WTC11 (cell line): Measurements from ENCODE around the gene VEGFB. TPM values are rescaled to one million over a fixed set of nuclear protein-coding genes. Genes with fewer than 3 reads are reported as not detected.
A peak's percentile ranks its signal among the peaks of the same experiment; 100 is the strongest.

Source experiments
- ATAC-seq: fragments of 200-7000 bp; cut with Tn5 transposase; 2 replicates; pipeline ENCODE4 v1.10.0; 2021; ENCODE audit warnings: mild to moderate bottlenecking, moderate library complexity
- CTCF ChIA-PET: fragments of 300-600 bp; sonication (Branson Sonifier 250); formaldehyde crosslinking; loops from one replicate; lab custom pipeline; 2021; ENCODE audit warnings: antibody characterized with exemption; lab: Charles Lee
- POLR2A ChIA-PET: fragments of 350-600 bp; sonication (Branson Sonifier 250); formaldehyde crosslinking; loops from one replicate; lab custom pipeline; 2021; ENCODE audit warnings: antibody characterized with exemption; lab: Charles Lee
- DNase-seq: peaks from one replicate; pipeline ENCODE4 v3.0.0; 2021; ENCODE audit warnings: low spot score
- H3K27ac Mint-ChIP-seq: 2 replicates; pipeline ENCODE4 v1.8.0; 2021; ENCODE audit warnings: mixed read lengths
- H3K27me3 Mint-ChIP-seq: 2 replicates; pipeline ENCODE4 v1.8.0; 2021; ENCODE audit warnings: low read depth, mild to moderate bottlenecking, moderate library complexity, mixed read lengths
- H3K36me3 Mint-ChIP-seq: 2 replicates; pipeline ENCODE4 v1.8.0; 2021; ENCODE audit warnings: mixed read lengths
- H3K4me1 Mint-ChIP-seq: 2 replicates; pipeline ENCODE4 v1.8.0; 2022; ENCODE audit warnings: mixed read lengths
- H3K4me3 Mint-ChIP-seq: 2 replicates; pipeline ENCODE4 v1.8.0; 2021; ENCODE audit warnings: mild to moderate bottlenecking, moderate library complexity, mixed read lengths
- H3K9me3 Mint-ChIP-seq: 2 replicates; pipeline ENCODE4 v1.8.0; 2021; ENCODE audit warnings: mixed read lengths
- AFF4 ChIP-seq: sonication (generic); formaldehyde crosslinking; IDR thresholded peaks from 2 replicates; pipeline ENCODE4 v1.8.1; 2023; ENCODE audit warnings: mild to moderate bottlenecking, missing genetic modification reagents, borderline replicate concordance
- AR ChIP-seq: fragments of 250-450 bp; sonication (Bioruptor Pico); IDR thresholded peaks from 2 replicates; pipeline ENCODE4 v1.9.0; 2021; ENCODE audit warnings: mild to moderate bottlenecking
- CBFB ChIP-seq: sonication (generic); formaldehyde crosslinking; IDR thresholded peaks from 2 replicates; pipeline ENCODE4 v1.8.1; 2022; ENCODE audit warnings: mild to moderate bottlenecking, low read depth, missing genetic modification reagents
- CREM ChIP-seq: sonication (generic); formaldehyde crosslinking; IDR thresholded peaks from 2 replicates; pipeline ENCODE4 v1.8.1; 2022; ENCODE audit warnings: mild to moderate bottlenecking, missing genetic modification reagents, moderate library complexity
- E2F1 ChIP-seq: sonication (generic); formaldehyde crosslinking; IDR thresholded peaks from 2 replicates; pipeline ENCODE4 v1.8.0; 2022; ENCODE audit warnings: mild to moderate bottlenecking, missing genetic modification reagents
- FOXP4 ChIP-seq: sonication (generic); formaldehyde crosslinking; IDR thresholded peaks from 2 replicates; pipeline ENCODE4 v1.8.0; 2022; ENCODE audit warnings: mild to moderate bottlenecking, missing genetic modification reagents
- HMGA2 ChIP-seq: fragments of 250-450 bp; sonication (Bioruptor Pico); IDR thresholded peaks from 2 replicates; pipeline ENCODE4 v1.4.0; 2021; ENCODE audit warnings: mild to moderate bottlenecking, moderate library complexity
- MLX ChIP-seq: sonication (generic); formaldehyde crosslinking; IDR thresholded peaks from 2 replicates; pipeline ENCODE4 v1.8.1; 2023; ENCODE audit warnings: mild to moderate bottlenecking, missing genetic modification reagents, moderate library complexity
- NR1H2 ChIP-seq: sonication (generic); formaldehyde crosslinking; IDR thresholded peaks from 2 replicates; pipeline ENCODE4 v1.9.0; 2021; ENCODE audit warnings: mild to moderate bottlenecking, moderate library complexity, missing genetic modification reagents
- OVOL2 ChIP-seq: fragments of 250-450 bp; sonication (Bioruptor Pico); IDR thresholded peaks from 2 replicates; pipeline ENCODE4 v1.9.0; 2021; ENCODE audit warnings: mild to moderate bottlenecking, borderline replicate concordance
- SP1 ChIP-seq: sonication (generic); formaldehyde crosslinking; conservative IDR thresholded peaks from 2 replicates; pipeline ENCODE4 v1.8.1; 2022; ENCODE audit warnings: missing genetic modification reagents
- TCF7 ChIP-seq: sonication (generic); formaldehyde crosslinking; IDR thresholded peaks from 2 replicates; pipeline ENCODE4 v1.8.0; 2022; ENCODE audit warnings: mild to moderate bottlenecking, low read depth, missing genetic modification reagents, moderate library complexity
- ZNF263 ChIP-seq: sonication (generic); formaldehyde crosslinking; IDR thresholded peaks from 2 replicates; pipeline ENCODE4 v1.8.1; 2022; ENCODE audit warnings: low read depth, mild to moderate bottlenecking, moderate library complexity, missing genetic modification reagents
- ZNF425 ChIP-seq: fragments of 250-450 bp; sonication (Bioruptor Pico); conservative IDR thresholded peaks from 2 replicates; pipeline ENCODE4 v1.9.0; 2021; ENCODE audit warnings: mild to moderate bottlenecking
- ZNF512 ChIP-seq: sonication (generic); formaldehyde crosslinking; IDR thresholded peaks from 2 replicates; pipeline ENCODE4 v1.8.1; 2022; ENCODE audit warnings: missing genetic modification reagents, borderline replicate concordance
- ZNF532 ChIP-seq: fragments of 250-450 bp; sonication (Bioruptor Pico); IDR thresholded peaks from 2 replicates; pipeline ENCODE4 v1.9.0; 2021; ENCODE audit warnings: mild to moderate bottlenecking, borderline replicate concordance
- total RNA-seq: library from RNA; stranded (reverse); gene quantifications from 3 replicates; pipeline ENCODE4 v1.2.3, GENCODE V29; 2021

VEGFB gene
- total RNA-seq, 1 experiment from 2014 or later = 51.7 TPM

GRCh38 chr11:64224891-64225607 lies 9.3 kb upstream of the VEGFB start:
- no peaks in the 10 kb centered on the region for H3K36me3 Mint-ChIP-seq
- DNase-seq (no peak), ATAC-seq (no peak)
- ChIA-PET POLR2A (interaction anchor here (0.6 to 1.0 kb wide), 2 partner anchors 19 to 21 kb away, joined by 3 read pairs; no protein-coding TSS in a partner anchor), CTCF (interaction anchor here (0.5 to 3.8 kb wide), 10 partner anchors 10 to 1363 kb away, joined by 3 to 27 read pairs (median 7); partner anchors contain the start of genes ESRRA, FERMT3, MACROD1 and PLCB3)
- peak overlapping the region; percentile 57 for H3K27ac Mint-ChIP-seq
- no peaks in the 10 kb centered on the region for H3K9me3 Mint-ChIP-seq
- H3K4me1 Mint-ChIP-seq = peaks cover 23% of the 10 kb centered on the region
- peak overlapping the region; percentile 81 for H3K4me3 Mint-ChIP-seq
- no peaks in the 10 kb centered on the region for H3K27me3 Mint-ChIP-seq
- no peak for TF ChIP-seq ZNF532 (CRISPR knock-in tag)
- no peak for TF ChIP-seq OVOL2 (CRISPR knock-in tag)
- TF ChIP-seq MLX (CRISPR knock-in tag) = no peak
- 0 out of 2 replicates have a peak, but pooled peaks have one; percentile 5 for TF ChIP-seq CBFB (CRISPR knock-in tag)
- TF ChIP-seq ZNF512 (CRISPR knock-in tag) = no peak
- TF ChIP-seq AR (CRISPR knock-in tag) = no peak
- TF ChIP-seq NR1H2 (CRISPR knock-in tag) = no peak
- no peak for TF ChIP-seq CREM (CRISPR knock-in tag)
- TF ChIP-seq TCF7 (CRISPR knock-in tag) = 0 out of 2 replicates have a peak, but pooled peaks have one; percentile 48
- no peak for TF ChIP-seq FOXP4 (CRISPR knock-in tag)
- no peak for TF ChIP-seq E2F1 (CRISPR knock-in tag)
- no peak for TF ChIP-seq HMGA2 (CRISPR knock-in tag)
- TF ChIP-seq ZNF425 (CRISPR knock-in tag) = no peak
- TF ChIP-seq SP1 (CRISPR knock-in tag) = 0 out of 2 replicates have a peak, but pooled peaks have one; percentile 9
- TF ChIP-seq ZNF263 (CRISPR knock-in tag) = no peak
- no peak for TF ChIP-seq AFF4 (CRISPR knock-in tag)
